ENCODE data around the gene PBX1.

DNA sequence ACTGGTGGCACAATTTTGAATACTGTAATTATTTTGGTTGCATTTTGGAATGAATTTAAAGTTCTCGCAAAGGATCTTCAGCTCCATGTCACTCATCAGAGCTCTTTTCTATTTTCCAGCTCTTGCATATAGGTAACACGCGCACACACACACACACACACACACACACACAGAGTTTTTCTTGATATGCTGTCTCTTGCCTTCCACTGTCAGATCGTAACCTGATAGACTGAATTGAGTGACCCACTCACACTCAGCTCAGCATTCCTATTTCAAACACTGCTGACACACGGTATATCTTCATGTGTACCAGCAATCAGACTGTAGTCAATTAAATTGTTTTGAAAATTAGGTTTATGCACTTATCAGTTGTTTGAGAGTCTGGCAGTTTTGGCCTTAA, 214.1 kb downstream of the PBX1 start:
- TF ChIP-seq, protein P1, sequence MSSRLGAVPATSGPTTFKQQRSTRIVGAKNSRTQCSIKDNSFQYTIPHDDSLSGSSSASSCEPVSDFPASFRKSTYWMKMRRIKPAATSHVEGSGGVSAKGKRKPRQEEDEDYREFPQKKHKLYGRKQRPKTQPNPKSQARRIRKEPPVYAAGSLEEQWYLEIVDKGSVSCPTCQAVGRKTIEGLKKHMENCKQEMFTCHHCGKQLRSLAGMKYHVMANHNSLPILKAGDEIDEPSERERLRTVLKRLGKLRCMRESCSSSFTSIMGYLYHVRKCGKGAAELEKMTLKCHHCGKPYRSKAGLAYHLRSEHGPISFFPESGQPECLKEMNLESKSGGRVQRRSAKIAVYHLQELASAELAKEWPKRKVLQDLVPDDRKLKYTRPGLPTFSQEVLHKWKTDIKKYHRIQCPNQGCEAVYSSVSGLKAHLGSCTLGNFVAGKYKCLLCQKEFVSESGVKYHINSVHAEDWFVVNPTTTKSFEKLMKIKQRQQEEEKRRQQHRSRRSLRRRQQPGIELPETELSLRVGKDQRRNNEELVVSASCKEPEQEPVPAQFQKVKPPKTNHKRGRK (CRISPR knock-in tag; IDR thresholded peaks at IDR 0.05; ENCODE audit: borderline replicate concordance) = no peak
- TF ChIP-seq, protein P2, sequence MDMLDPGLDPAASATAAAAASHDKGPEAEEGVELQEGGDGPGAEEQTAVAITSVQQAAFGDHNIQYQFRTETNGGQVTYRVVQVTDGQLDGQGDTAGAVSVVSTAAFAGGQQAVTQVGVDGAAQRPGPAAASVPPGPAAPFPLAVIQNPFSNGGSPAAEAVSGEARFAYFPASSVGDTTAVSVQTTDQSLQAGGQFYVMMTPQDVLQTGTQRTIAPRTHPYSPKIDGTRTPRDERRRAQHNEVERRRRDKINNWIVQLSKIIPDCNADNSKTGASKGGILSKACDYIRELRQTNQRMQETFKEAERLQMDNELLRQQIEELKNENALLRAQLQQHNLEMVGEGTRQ (CRISPR knock-in tag; IDR thresholded peaks at IDR 0.05) = no peak
